ENCODE results near the gene RGS11. TPM values are rescaled to one million over a fixed set of nuclear protein-coding genes. Genes with fewer than 3 reads are reported as not detected.

RGS11 gene
- total RNA-seq, 1 donor from 2014 or later, result 5.4 TPM

DNA sequence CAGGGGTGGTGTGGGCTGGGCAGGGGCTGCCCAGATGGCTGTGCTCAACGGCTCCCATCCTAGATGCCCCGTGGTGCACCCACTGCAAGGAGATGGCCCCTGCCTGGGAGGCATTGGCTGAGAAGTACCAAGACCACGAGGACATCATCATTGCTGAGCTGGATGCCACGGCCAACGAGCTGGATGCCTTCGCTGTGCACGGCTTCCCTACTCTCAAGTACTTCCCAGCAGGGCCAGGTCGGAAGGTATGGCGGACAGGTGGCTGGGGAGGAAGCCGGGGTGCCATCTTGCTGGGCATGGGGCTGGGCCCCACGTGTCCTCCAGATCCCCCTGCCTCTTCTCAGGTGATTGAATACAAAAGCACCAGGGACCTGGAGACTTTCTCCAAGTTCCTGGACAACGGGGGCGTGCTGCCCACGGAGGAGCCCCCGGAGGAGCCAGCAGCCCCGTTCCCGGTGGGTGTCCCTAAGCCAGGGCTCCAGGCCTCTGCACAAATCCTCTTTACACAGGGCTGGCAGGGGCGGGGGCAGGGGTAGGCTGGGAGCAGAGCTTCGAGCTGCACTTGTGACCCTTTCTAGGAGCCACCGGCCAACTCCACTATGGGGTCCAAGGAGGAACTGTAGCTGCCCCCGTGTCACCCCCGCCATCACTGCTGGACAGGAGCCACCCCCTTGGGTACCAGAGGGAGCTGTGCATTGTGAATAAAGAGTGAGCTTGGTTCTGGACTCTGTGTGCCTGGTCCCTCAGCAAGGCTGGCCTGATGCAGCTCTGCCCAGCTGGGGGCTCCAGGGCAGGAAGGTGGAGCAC, 10.9 kb upstream of the RGS11 start:
- H3K27ac ChIP-seq, result no peak overlapping the region
- intact Hi-C loops (cut with DNase I), result no loop called here
- no peaks in the 10 kb centered on the region for H3K4me1 ChIP-seq
- TF ChIP-seq, protein P1, sequence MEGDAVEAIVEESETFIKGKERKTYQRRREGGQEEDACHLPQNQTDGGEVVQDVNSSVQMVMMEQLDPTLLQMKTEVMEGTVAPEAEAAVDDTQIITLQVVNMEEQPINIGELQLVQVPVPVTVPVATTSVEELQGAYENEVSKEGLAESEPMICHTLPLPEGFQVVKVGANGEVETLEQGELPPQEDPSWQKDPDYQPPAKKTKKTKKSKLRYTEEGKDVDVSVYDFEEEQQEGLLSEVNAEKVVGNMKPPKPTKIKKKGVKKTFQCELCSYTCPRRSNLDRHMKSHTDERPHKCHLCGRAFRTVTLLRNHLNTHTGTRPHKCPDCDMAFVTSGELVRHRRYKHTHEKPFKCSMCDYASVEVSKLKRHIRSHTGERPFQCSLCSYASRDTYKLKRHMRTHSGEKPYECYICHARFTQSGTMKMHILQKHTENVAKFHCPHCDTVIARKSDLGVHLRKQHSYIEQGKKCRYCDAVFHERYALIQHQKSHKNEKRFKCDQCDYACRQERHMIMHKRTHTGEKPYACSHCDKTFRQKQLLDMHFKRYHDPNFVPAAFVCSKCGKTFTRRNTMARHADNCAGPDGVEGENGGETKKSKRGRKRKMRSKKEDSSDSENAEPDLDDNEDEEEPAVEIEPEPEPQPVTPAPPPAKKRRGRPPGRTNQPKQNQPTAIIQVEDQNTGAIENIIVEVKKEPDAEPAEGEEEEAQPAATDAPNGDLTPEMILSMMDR (IDR thresholded peaks at IDR 0.05), result no peak
- TF ChIP-seq POLR2AphosphoS5 (IDR thresholded peaks at IDR 0.05; ENCODE audit: insufficient read depth in 1 of 2, low read depth in 1 of 2) (no peak), POLR2A (IDR thresholded peaks at IDR 0.05) (no peak)
- no peak for DNase-seq (ENCODE audit: extremely low spot score in 2 of 2)
- no peaks in the 10 kb centered on the region for H3K9me3 ChIP-seq
- no peak overlapping the region for H3K4me3 ChIP-seq
- H3K36me3 ChIP-seq, result peaks cover 0 to 41% of the 10 kb centered on the region in 2 donors
- H3K27me3 ChIP-seq, result no peaks in the 10 kb centered on the region

DNA sequence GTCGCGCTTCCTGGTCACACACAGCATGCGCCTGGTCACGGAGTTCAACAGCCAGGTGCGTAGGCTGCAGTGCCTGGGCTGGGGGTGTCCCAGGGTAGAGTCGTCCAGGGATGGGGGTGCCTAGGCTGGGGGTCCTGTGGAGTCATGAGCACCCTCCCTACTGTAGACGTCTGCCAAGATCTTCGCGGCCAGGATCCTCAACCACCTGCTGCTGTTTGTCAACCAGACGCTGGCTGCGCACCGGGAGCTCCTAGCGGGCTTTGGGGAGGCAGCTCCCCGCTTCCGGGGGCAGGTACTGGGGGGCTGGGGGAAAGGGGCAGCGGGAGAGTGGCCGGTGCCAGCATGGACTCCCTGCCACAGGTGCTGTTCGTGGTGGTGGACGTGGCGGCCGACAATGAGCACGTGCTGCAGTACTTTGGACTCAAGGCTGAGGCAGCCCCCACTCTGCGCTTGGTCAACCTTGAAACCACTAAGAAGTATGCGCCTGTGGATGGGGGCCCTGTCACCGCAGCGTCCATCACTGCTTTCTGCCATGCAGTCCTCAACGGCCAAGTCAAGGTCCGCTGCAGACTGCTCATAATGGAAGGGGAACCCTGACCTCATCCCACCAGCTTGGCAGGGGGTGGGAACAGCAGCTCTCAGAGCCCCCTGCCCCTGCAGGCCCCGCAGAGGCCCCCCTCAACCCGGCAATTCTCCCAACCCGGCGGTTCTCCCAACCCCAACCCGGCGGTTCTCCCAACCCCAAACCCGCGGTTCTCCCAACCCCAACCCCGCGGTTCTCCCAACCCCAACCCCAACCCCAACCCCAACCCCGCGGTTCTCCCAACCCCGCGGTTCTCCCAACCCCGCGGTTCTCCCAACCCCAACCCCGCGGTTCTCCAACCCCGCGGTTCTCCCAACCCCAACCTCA, 9.7 kb upstream of the RGS11 start:
- H3K36me3 ChIP-seq, result peaks cover 0 to 28% of the 10 kb centered on the region in 2 donors
- H3K4me1 ChIP-seq, result peaks cover 11% of the 10 kb centered on the region
- no peak for DNase-seq (ENCODE audit: extremely low spot score in 2 of 2)
- no peak overlapping the region for H3K27ac ChIP-seq
- intact Hi-C loops (cut with DNase I), result no loop called here
- no peak overlapping the region for H3K4me3 ChIP-seq
- no peaks in the 10 kb centered on the region for H3K27me3 ChIP-seq
- TF ChIP-seq POLR2AphosphoS5 (IDR thresholded peaks at IDR 0.05; ENCODE audit: insufficient read depth in 1 of 2, low read depth in 1 of 2), result no peak
- TF ChIP-seq POLR2A (IDR thresholded peaks at IDR 0.05), result no peak
- TF ChIP-seq, protein P1 (IDR thresholded peaks at IDR 0.05), result no peak
- no peaks in the 10 kb centered on the region for H3K9me3 ChIP-seq

DNA sequence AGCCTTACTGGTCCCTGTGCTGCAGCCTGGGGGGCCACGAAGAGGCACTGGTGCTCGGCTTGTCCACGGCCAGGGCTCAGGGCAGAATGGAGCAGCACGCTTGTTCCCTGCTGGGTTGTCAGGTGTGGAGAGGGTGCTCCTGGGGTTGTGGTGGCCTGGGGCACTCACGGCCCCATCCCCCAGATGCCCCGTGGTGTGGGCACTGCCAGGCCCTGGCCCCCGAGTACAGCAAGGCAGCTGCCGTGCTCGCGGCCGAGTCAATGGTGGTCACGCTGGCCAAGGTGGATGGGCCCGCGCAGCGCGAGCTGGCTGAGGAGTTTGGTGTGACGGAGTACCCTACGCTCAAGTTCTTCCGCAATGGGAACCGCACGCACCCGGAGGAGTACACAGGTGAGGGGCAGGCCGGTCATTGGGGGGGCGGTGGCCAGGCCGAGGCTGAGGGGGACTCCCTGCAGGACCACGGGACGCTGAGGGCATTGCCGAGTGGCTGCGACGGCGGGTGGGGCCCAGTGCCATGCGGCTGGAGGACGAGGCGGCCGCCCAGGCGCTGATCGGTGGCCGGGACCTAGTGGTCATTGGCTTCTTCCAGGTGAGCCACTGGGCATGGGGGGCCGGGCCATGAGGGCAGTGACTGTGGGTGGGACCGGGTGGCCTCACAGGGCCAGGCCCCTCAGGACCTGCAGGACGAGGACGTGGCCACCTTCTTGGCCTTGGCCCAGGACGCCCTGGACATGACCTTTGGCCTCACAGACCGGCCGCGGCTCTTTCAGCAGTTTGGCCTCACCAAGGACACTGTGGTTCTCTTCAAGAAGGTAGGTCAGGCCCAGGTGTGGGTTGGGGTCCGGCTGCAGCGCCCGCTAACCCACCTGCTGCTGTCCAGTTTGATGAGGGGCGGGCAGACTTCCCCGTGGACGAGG, 8.7 kb upstream of the RGS11 start:
- Histone ChIP-seq H3K4me1 (peaks cover 18% of the 10 kb centered on the region), H3K4me3 (no peak overlapping the region), H3K9me3 (no peaks in the 10 kb centered on the region), H3K27me3 (no peaks in the 10 kb centered on the region), H3K27ac (no peak overlapping the region), H3K36me3 (peaks cover 0 to 18% of the 10 kb centered on the region in 2 donors)
- no peak for DNase-seq (ENCODE audit: extremely low spot score in 2 of 2)
- no peak for TF ChIP-seq POLR2AphosphoS5 (IDR thresholded peaks at IDR 0.05; ENCODE audit: insufficient read depth in 1 of 2, low read depth in 1 of 2)
- TF ChIP-seq POLR2A (IDR thresholded peaks at IDR 0.05), result no peak
- TF ChIP-seq, protein P1 (IDR thresholded peaks at IDR 0.05), result no peak
- intact Hi-C loops (cut with DNase I), result no loop called here

DNA sequence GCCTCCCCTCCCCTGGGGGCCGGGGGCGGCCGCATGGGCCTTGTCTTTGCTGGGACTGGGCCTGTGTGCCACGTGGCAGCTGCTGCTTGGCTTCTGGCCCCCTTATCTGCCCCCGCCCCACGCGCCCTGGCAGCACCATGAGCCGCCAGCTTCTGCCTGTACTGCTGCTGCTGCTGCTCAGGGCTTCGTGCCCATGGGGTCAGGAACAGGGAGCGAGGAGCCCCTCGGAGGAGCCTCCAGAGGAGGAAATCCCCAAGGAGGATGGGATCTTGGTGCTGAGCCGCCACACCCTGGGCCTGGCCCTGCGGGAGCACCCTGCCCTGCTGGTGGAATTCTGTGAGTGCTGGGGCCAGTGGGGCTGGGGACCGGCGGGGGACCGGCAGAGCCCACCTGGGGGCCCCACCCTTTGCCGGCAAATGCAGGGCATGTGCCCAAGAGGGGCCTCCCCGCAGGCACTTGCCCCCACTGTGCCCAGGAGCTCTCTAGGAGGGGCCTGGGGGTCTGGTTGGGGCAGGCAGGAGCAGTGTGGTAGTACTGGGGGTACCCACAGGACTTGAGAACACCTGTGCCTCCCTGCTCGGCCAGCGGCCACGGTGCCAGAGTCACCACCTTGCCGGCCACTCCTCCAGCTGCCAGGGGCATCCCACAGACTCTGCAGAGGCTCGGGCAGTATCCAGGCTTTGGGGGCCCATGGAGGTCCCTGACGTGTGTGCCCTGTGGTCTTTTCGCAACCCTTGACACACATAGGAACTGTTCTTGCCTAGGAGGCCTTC, 7.5 kb upstream of the RGS11 start, which contains the start of gene PDIA2:
TSS of gene PDIA2 (plus strand) at position 132 of the 773 bp plus-strand sequence. CDS start at position 138, 6 bp downstream.
- no peak within 1 kb of the TSS for H3K27ac ChIP-seq
- intact Hi-C loops (cut with DNase I), result no loop called here
- TF ChIP-seq POLR2AphosphoS5 (IDR thresholded peaks at IDR 0.05; ENCODE audit: insufficient read depth in 1 of 2, low read depth in 1 of 2) (no peak), POLR2A (IDR thresholded peaks at IDR 0.05) (no peak)
- TF ChIP-seq, protein P1 (IDR thresholded peaks at IDR 0.05), result no peak

More for the DNA sequence above, 7.5 kb upstream of the RGS11 start, which contains the start of gene PDIA2:
- Histone ChIP-seq H3K4me3 (no peak within 1 kb of the TSS), H3K4me1 (peaks cover 18% of the 10 kb centered on the region), H3K27me3 (no peaks in the 10 kb centered on the region), H3K36me3 (peaks cover 0 to 6% of the 10 kb centered on the region in 2 donors), H3K9me3 (no peaks in the 10 kb centered on the region)
- no peak for DNase-seq (ENCODE audit: extremely low spot score in 2 of 2)

Data from vagina (tissue), 2 donors.